Stimulated activated CD8-positive, alpha-beta memory T cell treated with anti-CD3 and anti-CD28 coated beads, Interleukin-12 subunit alpha, Interleukin-12 subunit beta, amount 100 ng/mL, for 24 hours (primary cell): ENCODE measurements around the gene DMRTB1.
"Not testable (repeated sequence)": the region's sequence is repeated elsewhere in the genome, so short reads cannot be mapped to it uniquely, and the experiment has no call there.

ENCODE experiments used
- DNase-seq: peaks from one replicate; pipeline ENCODE4 v3.0.0-alpha.2; 2020; ENCODE audit errors: extremely low read depth

DMRTB1 gene

DNA sequence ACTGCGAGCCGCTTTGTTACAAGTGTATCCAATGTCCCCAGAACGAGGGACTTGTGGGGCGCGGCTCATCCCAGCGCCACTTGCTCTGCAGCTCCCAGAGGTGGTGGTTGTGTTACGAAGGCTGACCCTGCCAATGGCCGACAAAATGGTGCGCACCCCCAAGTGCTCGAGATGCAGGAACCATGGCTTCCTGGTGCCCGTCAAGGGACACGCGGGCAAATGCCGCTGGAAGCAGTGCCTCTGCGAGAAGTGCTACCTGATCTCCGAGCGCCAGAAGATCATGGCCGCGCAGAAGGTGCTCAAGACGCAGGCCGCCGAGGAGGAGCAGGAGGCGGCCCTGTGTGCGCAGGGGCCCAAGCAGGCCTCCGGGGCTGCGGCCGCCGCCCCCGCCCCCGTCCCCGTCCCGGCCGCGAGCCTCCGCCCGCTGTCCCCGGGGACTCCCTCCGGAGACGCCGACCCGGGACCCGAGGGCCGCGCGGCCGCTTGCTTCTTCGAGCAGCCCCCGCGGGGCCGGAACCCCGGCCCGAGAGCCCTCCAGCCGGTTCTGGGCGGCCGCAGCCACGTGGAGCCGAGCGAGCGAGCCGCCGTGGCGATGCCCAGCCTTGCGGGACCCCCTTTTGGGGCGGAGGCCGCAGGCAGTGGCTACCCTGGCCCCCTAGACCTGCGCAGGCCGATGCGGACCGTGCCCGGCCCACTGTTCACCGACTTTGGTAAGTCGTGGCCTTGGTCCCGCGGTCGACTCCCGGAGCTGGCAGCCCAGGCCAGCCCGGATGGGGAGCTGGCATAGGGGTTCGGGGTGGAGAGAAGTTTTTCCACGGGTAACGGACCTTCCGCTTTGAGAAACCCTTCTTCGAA is at the start of gene DMRTB1:
DMRTB1 (plus strand) TSS at position 79 of the 855 bp plus-strand sequence; CDS start at position 134, 55 bp downstream.
- no peak for DNase-seq

DNA sequence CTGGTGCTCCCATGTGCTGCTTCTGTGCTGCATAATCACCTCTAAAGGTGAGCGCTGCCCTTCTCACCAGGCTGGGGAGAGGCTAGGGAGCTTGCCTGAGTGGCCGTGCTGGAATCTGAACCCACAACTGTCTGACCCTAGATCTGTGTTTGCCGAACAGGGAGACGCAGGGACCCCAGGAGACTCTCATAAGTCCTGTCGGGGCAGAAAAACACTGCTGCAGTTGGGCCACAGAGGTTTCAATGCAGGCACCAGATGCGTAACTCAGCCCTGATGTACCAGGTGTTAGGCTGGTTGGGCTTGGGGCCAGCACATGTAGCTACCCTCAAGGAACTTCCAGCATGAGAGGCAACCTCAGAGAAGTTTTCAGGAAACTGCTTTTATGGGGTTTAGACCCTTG is 49.5 kb upstream of the DMRTB1 start:
- DNase-seq = no peak

DNA sequence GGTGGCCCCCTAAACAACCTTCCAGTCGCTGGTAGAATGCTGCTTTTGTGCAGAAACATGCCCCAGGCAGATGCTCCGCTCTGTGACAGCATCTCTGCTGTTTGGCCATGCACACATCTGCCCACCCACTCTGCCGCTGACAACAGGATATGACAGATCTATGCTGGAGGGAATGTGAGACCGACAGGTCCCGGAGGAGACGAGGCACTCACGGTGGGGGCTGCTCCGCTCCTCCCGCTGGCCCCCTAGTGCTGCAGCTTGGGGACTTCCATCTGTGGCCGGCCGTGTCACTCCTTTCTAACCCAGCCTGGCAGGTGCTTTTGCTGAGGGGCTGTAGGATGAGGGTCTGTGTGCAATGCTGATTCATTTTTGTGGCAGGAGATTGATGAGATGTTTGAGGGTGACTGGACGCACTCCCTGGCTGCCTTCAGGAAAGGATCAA is 49.1 kb upstream of the DMRTB1 start:
- DNase-seq = no peak

DNA sequence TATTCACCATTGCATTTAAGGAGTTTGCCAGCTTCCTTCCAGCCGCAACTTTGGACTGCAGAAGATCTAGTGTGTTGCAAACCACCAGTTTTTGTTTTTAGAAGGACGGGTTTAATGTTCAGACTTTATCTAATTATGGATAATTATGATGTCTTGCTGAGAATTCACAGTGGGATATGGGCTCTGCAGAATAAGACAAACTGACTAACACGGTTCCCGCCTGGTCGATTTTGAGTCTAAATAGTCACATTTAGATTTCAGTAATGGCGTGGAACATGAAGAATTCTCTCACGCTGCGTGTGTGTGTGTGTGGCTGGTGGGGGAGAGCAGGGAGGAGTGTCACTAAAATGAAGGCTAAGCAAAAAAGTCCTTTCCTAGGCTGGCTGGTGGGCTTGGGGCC is 48.5 kb upstream of the DMRTB1 start:
- no peak for DNase-seq

DNA sequence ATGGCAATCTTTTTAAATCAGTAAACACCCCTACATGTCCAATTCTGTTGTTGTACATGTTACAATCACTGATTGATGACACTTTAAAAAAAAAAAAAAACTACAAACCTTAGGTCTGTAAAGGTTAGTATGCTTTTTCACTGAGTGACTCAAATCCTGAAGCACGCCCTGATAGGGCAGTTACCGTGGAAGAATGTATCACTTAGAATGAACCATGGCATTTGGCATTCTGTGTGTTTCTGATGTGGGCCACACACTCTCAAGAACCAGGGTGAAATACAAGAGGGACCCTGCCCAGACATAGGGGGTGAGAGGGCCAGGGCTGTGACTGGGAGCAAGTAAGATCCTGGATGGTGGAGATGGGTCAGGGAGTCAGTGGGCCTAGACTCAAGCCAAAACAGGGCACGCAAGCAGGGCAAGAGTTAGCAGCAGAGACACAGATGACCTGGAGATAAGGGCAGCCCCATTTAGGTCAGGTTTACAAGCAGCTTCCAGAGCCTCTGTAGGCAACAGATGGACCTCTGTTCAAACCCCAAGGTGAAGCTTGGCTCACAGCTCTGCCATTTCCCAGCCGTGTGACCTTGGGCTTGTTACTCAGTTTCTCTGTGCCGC is 47.6 kb upstream of the DMRTB1 start:
- DNase-seq = no peak

DNA sequence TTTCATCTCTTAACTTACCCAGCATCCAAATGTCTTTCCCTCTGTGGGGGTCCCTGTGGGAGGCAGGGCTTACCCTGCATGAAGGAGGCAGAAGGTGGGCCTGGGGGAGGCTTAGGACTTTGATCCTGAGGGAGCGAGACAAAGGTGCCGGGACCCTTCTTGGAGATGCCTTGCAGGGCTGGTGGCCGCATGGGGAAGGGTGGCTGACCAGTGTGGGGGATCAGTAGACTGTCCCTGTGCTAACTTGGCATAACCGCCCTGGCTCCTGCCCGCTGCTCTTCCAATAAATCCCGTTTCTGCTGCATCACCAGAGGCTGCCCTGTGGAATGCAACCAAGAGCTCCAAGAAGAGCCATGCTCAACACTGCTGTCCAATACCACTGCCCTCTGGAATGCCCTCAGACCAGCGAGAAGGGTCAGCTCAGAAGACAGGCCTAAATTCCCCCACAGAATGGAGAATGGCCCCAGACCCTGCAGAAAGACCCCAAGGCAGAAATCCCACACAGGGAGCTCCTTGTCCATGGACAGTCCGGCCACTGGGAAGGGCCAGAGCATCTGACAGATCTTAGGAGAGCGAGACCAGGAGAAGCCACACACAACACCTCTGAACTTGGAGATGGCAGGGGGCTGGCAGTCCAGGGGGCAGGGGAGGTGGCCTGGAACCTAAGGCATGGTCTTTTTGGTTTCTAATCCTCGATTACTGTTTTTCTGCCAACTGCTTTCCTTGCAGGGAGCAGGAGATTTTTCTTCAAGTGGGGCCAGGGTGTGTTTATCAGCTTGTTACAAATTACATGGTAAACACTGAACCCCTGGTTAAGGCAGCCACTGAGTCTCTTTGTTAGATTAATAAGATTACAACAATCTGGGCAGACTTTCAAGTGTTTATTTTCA is 46.7 kb upstream of the DMRTB1 start:
- DNase-seq = no peak

DNA sequence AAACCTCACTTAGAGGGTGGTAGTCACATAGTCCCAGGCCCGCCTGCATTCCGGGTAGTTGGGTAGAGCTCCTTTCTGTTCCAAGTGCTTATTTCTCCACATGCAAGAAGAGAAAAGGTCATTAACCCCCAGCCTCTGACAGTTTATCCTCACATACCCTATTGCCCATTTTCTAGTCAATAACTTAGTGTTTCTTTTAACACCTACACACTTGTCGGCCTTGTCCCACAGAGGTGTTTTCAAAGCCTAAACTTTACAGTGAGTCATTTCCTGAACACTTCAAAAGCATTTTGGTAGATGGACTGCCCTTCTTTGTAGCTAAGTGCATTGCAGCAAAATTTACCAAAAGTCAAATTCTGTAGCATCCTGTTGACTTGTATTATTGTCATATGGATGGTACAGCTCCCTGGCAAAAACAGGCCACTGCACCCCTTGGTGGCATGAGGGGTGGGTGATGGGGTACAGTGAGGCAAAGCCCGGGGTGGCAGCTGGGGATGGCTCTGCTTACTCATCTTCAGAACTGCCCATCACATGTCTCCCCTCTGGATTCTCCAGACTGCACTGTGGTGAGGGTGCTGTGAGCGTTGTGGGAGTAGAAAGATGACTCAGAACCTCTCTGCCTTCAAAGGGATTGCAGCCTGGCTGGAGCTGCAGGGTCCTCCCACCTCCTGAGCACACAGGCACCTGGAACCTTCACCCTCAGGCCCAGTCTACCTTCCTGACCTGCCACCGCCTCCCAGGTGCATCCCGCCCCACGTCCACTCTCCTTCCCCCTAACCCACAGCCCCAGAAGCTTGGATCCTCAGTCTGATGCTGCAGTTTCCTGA is 45.8 kb upstream of the DMRTB1 start:
- DNase-seq = peak; percentile 20

DNA sequence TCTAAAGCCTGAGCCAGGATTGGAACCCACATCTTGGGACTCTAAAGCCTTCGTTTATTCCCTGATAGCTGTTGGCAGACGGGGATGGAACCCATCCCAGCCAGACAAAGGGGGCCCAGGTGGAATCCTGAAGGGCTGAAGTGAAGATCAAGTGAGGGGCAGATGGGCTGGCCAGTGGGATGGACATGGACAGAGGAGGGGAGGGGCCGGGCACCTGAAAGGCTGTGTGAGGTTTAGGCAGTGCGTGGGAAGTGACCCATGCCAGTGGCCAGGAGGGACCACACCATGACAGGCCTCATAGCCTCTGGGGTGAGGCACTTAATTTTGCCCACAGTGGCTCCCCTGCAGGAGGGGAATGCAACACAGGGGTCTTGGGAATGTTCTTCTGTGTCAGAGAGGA is 44.6 kb upstream of the DMRTB1 start:
- no peak for DNase-seq

DNA sequence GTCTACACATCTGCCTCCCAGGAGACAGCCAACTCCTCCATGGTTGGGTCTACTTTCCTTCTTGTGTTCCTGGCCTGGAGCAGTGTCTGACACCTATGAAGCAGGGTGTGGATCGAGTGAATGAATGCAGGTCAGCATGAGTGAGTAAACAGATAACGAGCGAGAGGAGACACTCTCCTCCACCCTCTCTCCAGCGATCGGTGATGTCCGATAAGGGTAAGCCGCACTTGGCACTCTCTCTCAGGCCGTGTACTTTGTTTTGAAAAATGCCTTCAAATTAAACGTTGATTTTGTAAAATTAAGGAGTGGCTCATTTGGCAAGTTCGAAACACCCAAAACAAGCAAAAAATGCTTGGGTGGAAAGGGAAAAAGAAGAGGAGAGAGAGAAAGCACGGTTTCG is 43.8 kb upstream of the DMRTB1 start:
- no peak for DNase-seq

DNA sequence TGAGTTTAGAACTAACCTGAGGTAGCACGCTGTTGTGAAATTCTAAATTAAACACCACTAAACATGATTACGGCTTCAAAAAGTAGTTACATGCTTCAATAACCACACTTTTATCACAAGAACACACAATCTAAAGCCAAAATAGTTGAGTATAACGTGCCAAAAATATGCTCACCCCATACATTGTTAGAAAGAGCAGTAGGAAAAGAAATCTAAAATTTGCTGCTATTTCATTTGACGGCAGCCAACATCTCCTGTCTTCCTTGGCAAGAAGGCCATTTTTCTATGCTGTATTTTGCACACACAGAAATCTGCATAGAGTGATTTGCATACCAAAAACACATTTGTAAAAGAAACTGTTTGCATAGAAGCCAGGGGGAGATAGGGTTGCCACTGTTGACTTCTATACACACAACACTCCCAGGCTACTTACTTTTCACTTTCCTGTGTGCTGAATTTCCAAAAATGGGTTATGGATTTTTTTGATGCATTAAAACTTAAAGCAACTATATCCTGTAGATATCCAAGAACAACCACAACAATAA is 42.9 kb upstream of the DMRTB1 start:
- DNase-seq = no peak

DNA sequence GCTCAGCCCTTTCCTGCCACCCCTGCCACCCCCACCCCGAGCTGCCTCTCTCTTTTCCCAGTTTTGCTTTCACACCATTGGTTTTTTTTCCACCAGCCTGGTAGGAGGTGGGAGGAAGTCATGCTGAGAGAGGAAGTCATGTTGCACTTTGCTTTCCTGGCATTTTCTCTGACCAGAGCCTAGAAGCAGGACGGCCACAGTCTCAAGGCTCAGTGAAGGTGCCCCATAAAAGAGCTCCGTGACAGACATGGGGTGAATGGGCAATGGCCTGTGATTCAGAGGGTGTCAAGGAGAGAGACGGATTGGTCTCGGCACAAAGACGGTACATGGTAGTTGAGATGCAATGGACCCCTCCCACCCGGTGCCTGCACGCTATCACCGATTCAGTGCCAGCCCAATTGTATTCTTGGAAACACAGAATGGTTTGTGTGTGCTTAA is 42.1 kb upstream of the DMRTB1 start:
- no peak for DNase-seq

DNA sequence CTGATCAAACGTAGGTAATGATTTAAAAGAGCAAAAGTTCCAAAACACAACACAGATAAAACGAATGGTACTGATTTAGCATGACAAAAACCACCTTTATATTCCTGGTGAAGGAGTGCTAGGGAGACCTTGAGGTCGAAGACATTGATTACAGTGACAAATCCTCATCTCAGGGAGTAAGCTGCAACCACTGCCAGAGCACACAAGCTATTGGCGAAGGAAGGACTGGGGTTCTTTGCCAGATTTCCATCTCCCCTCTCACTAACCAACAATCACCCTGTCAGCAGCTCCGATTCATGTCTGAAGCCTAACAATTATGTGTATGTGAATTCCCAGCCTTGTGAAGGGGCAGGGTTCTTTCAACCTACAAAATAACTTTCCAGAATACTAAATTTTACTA is 40.2 kb upstream of the DMRTB1 start:
- DNase-seq = no peak

DNA sequence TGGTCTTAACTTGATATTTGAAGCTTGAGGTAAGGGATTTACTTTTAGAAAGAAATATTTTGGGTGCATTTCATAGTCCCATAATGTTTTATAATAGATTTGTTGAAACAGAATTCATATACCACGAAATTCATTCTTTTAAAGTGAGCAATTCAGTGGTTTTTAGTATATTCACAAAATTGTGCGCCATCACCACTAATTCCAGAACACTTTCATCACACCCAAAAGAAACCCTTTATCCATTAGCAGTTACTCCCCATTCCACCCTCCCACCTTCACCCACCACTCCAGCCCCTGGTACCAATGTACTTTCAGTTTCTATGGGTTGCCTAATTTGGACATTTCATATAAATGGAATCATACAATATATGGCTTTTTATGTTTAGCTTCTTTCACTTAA is 38.9 kb upstream of the DMRTB1 start:
- no peak for DNase-seq

DNA sequence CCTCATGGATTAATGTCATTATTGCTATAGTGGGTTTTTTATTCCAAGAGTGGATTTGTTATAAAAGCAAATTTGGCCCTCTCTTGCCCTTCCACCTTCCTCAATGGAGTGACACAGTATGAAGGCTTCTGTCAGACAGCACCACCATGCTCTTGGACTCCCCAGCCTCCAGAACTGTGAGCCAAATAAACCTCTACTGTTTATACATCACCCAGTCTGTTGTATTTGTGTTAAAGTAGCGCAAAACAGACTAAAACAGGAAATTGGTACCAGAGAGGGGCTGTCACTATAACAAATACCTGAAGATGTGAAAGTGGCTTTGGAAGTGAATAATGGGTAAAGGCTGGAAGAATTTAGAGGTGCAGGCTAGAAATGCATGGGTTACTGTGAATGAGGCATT is 38.0 kb upstream of the DMRTB1 start:
- no peak for DNase-seq

DNA sequence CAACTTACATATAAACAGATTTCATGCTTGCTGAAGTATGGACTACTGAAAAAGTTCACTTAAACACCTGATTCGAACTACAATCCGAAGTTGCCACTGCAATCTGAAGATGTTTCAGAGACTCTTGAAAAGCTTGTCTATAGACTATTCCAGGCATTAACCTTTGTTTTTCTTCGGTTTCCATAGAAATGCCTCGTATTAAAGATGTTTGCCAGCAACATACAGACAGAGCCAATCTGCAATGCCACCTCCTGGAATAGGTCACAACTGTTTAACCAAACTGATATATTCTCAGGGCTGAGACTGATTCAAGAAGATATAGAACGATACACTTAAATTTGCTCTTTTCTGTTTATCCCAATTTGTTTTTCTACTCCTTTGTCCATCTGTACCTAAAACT is 28.9 kb upstream of the DMRTB1 start:
- DNase-seq = no peak

DNA sequence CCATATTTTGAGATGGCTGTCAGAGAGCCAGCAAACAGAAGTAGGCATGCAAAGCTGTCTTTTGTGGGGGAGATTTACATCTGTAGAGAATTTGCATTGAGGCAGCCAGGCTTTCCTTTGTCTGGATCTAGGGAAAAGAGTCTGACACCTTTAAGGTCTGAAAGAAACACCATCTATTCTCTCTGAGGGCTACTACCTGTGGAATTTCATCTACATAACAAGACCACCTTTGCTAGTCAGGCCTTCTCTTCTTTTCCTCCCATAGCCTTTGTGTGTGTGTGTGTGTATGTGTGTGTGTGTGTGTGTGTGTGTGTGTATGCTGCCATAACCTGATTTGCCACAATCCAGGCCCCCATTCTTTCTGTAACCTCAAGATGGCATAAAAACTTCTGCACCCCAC is 28.4 kb upstream of the DMRTB1 start:
- DNase-seq = no peak

DNA sequence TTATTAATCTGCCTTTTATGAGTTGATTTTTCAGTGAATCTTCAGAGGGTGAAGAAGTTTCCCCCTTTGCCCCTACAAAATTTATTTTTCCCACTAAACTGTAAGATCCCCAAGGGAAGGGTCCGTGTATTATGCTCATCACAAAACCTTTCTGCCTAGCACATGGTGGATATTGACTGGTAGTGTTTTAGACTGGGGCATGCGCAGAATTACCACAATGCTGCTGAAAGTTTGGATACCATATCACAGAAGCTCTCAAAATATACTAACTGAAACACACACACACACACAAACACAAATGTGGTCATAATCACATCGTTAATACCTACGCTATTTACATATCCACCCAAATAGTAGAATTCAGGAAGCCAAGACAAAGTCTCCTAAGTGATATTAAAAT is 28.0 kb upstream of the DMRTB1 start:
- DNase-seq = no peak

DNA sequence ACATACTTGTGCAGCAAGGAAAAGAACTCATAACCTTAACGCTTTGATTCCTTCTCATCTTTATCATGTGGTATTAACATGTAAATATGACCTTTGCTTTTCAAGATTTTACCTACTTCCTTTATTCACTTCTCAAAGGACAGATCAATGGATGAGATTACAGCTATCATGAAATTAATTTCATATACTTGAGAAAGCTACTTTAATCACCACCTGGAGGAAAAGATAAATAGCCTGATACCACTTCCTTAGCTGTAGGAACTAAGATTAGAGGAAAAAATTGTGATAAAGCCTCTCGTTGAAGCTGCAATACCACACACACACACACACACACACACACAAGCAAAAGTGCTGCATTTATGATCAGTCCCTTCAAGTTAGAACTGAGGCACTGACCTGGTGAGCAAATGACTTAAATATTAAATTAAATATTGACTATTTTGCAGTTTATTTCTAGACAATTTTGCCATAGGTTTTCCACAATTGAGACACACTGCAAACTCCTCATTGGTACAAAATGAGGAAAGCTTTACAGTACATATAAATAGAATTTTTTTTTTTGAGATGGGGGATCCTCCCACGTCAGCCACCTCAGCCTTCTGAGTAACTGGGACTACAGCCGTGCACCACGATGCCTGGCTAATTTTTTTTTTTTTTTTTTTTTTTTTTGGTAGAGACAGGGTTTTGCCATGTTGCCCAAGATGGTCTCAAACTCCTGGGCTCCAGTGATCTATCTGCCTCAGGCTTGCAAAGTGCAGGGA is 27.2 kb upstream of the DMRTB1 start:
- no peak for DNase-seq

DNA sequence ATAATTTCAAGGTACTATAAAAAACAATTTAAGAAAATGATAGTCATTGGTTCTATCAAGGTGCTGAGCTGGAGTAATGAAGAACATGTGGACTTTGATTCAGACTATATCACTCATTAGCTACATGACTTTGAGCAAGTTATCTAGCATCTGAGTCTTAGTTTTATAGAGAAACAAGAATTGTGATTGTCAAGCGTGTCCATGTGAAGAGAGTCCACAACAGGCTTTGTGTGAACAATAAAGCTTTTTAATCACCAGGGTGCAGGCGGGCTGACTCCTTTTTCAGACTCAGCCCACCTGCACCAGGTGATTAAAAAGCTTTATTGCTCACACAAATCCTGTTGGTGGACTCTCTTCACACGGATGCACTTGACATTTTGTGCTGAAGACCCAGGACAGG is 26.6 kb upstream of the DMRTB1 start:
- DNase-seq = no peak

DNA sequence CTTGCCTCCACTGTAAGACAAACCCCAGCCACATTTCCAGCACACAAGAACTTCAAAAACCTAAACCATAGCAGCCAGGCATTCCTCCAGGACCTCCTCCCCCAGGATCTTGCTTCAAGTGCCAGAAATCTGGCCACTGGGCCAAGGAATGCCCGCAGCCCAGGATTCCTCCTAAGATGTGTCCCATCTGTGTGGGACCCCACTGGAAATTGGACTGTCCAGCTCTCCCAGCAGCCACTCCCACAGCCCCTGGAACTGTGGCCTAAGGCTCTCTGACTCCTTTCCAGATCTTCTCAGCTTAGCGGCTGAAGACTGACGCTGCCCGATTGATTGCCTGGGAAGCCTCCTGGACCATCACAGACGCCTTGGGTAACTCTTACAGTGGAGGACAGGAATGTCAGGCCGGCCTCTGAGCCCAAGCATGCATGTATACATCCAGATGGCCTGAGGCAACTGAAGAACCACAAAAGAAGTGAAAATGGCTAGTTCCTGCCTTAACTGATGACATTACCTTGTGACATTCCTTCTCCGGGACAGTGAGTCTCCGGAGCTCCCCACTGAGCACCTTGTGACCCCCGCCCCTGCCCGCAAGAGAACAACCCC is 24.7 kb upstream of the DMRTB1 start:
- not testable (repeated sequence) for DNase-seq
